Lung (tissue), 12 donors: Measurements from ENCODE around the gene TRABD2A. TPM values are rescaled to one million over a fixed set of nuclear protein-coding genes. Genes with fewer than 3 reads are reported as not detected.

Experiments
- ATAC-seq: fragments of 200-7000 bp; cut with Tn5 transposase; one replicate; pipeline ENCODE4 v1.9.1; 2020; ENCODE audit warnings: moderate number of reproducible peaks; ENCODE audit not compliant: insufficient read depth, low FRiP score
- DNase-seq, 3 donors: peaks; one replicate each; pipeline ENCODE4 v3.0.0-alpha.2; 2013 to 2017
- H3K27ac ChIP-seq, 2 donors: one replicate each; pipeline ENCODE4 v1.5.1; 2013; ENCODE audit warnings: mild to moderate bottlenecking in 2 of 2, moderate library complexity in 2 of 2, control low read depth in 1 of 2, inconsistent platforms in 1 of 2, low read depth in 1 of 2, low read length in 1 of 2
- H3K27me3 ChIP-seq, 3 donors: one replicate each; pipeline ENCODE4 v1.5.1; 2013; ENCODE audit warnings: low read length in 2 of 3; ENCODE audit not compliant: control insufficient read depth in 3 of 3, insufficient read depth in 3 of 3
- H3K36me3 ChIP-seq, 4 donors: one replicate each; pipeline ENCODE4 v1.5.1; 2013; ENCODE audit warnings: low read length in 4 of 4, mild to moderate bottlenecking in 1 of 4, moderate library complexity in 1 of 4; ENCODE audit not compliant: control insufficient read depth in 4 of 4, insufficient read depth in 4 of 4
- H3K4me1 ChIP-seq, 5 donors: one replicate each; pipeline ENCODE4 v1.5.1; 2013; ENCODE audit warnings: low read length in 5 of 5, mild to moderate bottlenecking in 2 of 5, moderate library complexity in 1 of 5; ENCODE audit not compliant: control insufficient read depth in 5 of 5, insufficient read depth in 5 of 5
- H3K4me3 ChIP-seq: one replicate; pipeline ENCODE4 v1.5.1; 2013; ENCODE audit warnings: mild to moderate bottlenecking, control low read depth, moderate library complexity
- H3K9ac ChIP-seq, 2 donors: one replicate each; pipeline ENCODE4 v1.5.1; 2013; ENCODE audit warnings: low read length in 2 of 2, control low read depth in 1 of 2; ENCODE audit not compliant: insufficient read depth in 1 of 2
- H3K9me3 ChIP-seq, 4 donors: one replicate each; pipeline ENCODE4 v1.5.1; 2013; ENCODE audit warnings: low read length in 3 of 4, mild to moderate bottlenecking in 1 of 4, moderate library complexity in 1 of 4; ENCODE audit not compliant: control insufficient read depth in 4 of 4, insufficient read depth in 3 of 4
- WGBS, 2 donors: extraction: QIAGEN DNeasy Blood & Tissue Kit; methylation state at CpG; one replicate each; pipeline ENCODE4 v1.1.7; 2013; 5-methylcytosine and 5-hydroxymethylcytosine counted together
- polyA plus RNA-seq, 2 donors: library from polyadenylated mRNA; stranded (reverse); fragments of 200-250 nt; gene quantifications; one replicate each; pipeline ENCODE4 v1.2.1, GENCODE V29; 2013
- total RNA-seq, 2 donors: library from RNA; depleted of rRNA in 1 of 2; stranded (reverse); fragments of >200 nt in 1 of 2; gene quantifications; one replicate each; pipeline ENCODE4 v1.2.1, GENCODE V29; 2014 to 2021
- TF ChIP-seq, protein P1 (sequence below): IDR thresholded peaks from 2 replicates; pipeline ENCODE4 v1.5.1; 2012; ENCODE audit warnings: mild to moderate bottlenecking; ENCODE audit errors: control extremely low read depth, extremely low read depth
- donor health status: control.
- donor health status: control.
- donor health status: Bipolar disorder and iron deficiency.
- donor health status: healthy.
- donor health status: DM: yes; HTN: yes; CAD: no.

The TRABD2A gene
- total and polyA plus RNA-seq, 4 donors, result 1.9 to 3.1 (median 2.3) TPM

DNA sequence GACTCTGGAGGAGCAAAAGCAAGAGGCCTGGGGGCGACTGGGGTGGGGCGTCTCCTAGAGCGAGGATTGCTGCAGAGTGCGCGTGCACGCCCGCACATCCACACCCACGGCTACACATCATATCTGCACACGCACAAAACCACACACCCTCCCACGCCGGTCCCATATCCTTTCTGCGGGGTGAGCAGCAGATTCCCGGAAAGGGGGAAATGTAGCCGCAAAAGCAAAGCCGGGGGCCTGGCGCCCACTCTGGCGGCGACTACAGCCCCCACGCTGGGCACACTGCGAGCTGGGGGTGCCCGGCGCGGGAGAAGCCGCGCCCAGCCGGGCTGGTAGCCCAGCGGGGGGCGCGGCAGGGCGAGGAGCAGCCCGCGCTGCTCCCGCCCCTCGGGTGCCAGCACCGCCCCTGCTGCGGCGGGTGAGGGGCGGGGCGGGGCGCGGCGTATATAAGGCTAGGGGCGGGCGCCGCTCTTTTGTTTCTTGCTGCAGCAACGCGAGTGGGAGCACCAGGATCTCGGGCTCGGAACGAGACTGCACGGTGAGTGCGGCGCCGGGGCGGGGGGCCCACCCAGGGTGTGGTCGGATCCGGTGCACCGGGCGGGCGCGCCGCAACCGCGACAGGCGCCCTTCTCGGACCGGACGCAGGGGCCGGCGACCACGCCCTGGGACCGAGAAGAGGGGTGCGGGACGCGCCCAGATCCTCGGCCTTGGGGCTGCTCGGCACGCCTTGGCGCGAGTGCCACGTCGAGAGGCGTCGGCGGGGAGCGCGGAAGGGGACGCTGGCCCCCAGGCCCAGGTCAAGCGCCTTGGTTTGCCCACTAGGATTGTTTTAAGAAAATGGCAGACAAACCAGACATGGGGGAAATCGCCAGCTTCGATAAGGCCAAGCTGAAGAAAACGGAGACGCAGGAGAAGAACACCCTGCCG, 24.6 kb upstream of the TRABD2A start, which contains the start of gene TMSB10:
TSS of gene TMSB10 (plus strand) at position 476 of the 927 bp plus-strand sequence.
- Histone ChIP-seq H3K4me1 (peaks cover 0 to 11% (median 5%) of the 10 kb centered on the region in 5 donors), H3K4me3 (peak within 1 kb of the TSS; percentile 84), H3K36me3 (peaks cover 0 to 25% (median 8%) of the 10 kb centered on the region in 4 donors), H3K27ac (peak within 1 kb of the TSS; percentile 88 to 97), H3K9me3 (peaks cover 0 to 3% (median 0%) of the 10 kb centered on the region in 4 donors), H3K27me3 (no peaks in the 10 kb centered on the region), H3K9ac (peak within 1 kb of the TSS; percentile 88 to 97)
- 0 to 1% methylated on average over 67 to 94 of the region's 94 CpGs for WGBS, 2 donors
- ATAC-seq (peak; percentile 78), DNase-seq (peak; percentile 91 to 94 (median 94))
- TF ChIP-seq, protein P1, sequence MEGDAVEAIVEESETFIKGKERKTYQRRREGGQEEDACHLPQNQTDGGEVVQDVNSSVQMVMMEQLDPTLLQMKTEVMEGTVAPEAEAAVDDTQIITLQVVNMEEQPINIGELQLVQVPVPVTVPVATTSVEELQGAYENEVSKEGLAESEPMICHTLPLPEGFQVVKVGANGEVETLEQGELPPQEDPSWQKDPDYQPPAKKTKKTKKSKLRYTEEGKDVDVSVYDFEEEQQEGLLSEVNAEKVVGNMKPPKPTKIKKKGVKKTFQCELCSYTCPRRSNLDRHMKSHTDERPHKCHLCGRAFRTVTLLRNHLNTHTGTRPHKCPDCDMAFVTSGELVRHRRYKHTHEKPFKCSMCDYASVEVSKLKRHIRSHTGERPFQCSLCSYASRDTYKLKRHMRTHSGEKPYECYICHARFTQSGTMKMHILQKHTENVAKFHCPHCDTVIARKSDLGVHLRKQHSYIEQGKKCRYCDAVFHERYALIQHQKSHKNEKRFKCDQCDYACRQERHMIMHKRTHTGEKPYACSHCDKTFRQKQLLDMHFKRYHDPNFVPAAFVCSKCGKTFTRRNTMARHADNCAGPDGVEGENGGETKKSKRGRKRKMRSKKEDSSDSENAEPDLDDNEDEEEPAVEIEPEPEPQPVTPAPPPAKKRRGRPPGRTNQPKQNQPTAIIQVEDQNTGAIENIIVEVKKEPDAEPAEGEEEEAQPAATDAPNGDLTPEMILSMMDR, result no peak

DNA sequence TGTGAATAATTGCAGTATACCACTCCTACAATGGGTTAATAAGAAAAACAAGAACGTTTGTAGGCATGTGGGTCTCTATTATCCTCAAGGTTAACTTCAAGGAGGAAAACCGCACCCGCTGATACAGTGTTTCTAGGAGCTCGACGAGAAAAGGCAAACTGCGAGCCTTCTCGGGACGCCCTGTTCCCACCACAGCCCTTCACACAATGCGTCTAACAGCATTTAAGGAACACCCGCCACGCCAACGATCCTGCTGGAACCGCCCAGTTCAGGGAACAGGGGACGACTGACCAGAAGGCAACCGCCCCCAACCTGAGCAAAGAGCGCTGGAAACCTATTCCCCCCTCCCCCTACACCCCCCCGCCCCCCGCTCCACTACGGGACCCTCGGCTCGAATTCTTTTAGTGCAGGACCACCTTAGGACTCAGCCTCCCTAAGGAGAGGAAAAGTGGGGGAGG, 23.9 kb upstream of the TRABD2A start:
- 0% methylated on average over 21 of the region's 21 CpGs for WGBS, 2 donors
- Histone ChIP-seq H3K36me3 (peaks cover 0 to 25% (median 8%) of the 10 kb centered on the region in 4 donors), H3K4me1 (peaks cover 0 to 15% (median 5%) of the 10 kb centered on the region in 5 donors), H3K27me3 (no peaks in the 10 kb centered on the region), H3K4me3 (peak overlapping the region; percentile 84), H3K9me3 (peaks cover 0 to 3% (median 0%) of the 10 kb centered on the region in 4 donors), H3K27ac (peak overlapping the region; percentile 86 to 88), H3K9ac (peak overlapping the region in 1 of 2 donors; percentile 75)
- peak; percentile 82 to 89 (median 88) for DNase-seq
- TF ChIP-seq, protein P1, result no peak
- peak; percentile 54 for ATAC-seq

DNA sequence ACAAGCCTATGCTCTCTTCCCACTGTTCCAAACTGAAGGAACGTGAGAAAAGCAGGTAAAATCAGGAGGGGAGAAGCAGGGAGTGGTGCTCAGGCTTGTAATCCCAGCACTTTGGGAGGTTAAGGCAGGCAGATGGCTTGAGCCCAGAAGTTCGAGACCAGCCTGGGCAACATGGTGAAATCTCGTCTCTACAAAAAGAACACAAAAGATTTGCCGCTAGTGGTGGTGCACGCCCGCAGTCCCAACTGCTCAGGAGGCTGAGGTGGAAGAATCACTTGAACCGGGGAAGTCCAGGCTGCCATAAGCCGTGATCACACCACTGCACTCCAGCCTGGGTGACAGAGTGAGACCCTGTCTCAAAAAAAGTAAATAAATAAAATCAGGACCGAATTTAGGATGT, 23.3 kb upstream of the TRABD2A start:
- H3K9me3 ChIP-seq, result peaks cover 0 to 2% (median 0%) of the 10 kb centered on the region in 4 donors
- peak overlapping the region in 1 of 2 donors; percentile 25 for H3K27ac ChIP-seq
- no peak overlapping the region for H3K4me3 ChIP-seq
- peaks cover 0 to 21% (median 5%) of the 10 kb centered on the region in 5 donors for H3K4me1 ChIP-seq
- peaks cover 0 to 21% (median 5%) of the 10 kb centered on the region in 4 donors for H3K36me3 ChIP-seq
- TF ChIP-seq, protein P1, result no peak
- ATAC-seq, result no peak
- 78 to 85% methylated on average over 9 of the region's 9 CpGs for WGBS, 2 donors
- no peak overlapping the region for H3K9ac ChIP-seq
- no peak for DNase-seq
- H3K27me3 ChIP-seq, result no peaks in the 10 kb centered on the region
